NOMO-1 treated with dmso at 0.1 percent for 144 hours (cell line): ENCODE data around the gene TPM4.

Experiments used
- DNase-seq: peaks from one replicate; lab custom pipeline; 2025; ENCODE audit not compliant: unreplicated experiment; lab: John Stamatoyannopoulos, UW

Gene TPM4

GRCh38 chr19:16121967-16122366 lies 45.7 kb downstream of the TPM4 start:
- DNase-seq = no peak

GRCh38 chr19:16124953-16125352 lies 48.7 kb downstream of the TPM4 start:
- no peak for DNase-seq

GRCh38 chr19:16125737-16126495 lies 49.6 kb downstream of the TPM4 start:
- DNase-seq = no peak

GRCh38 chr19:16127080-16127479 lies 50.8 kb downstream of the TPM4 start:
- no peak for DNase-seq

GRCh38 chr19:16127776-16128371 lies 51.6 kb downstream of the TPM4 start:
- no peak for DNase-seq

- no peak for DNase-seq
Observed at GRCh38 chr19:16131648-16132047, 55.4 kb downstream of the TPM4 start.

- no peak for DNase-seq
Observed at GRCh38 chr19:16133818-16134217, 57.5 kb downstream of the TPM4 start.

- DNase-seq = no peak
Observed at GRCh38 chr19:16134510-16134909, 58.2 kb downstream of the TPM4 start.

GRCh38 chr19:16135430-16136127 lies 59.3 kb downstream of the TPM4 start:
- DNase-seq = no peak

- DNase-seq = no peak
Observed at GRCh38 chr19:16136185-16136999, 60.1 kb downstream of the TPM4 start.

- peak; percentile 49 for DNase-seq
Observed at GRCh38 chr19:16139752-16140151, 63.5 kb downstream of the TPM4 start.

- DNase-seq = peak; percentile 28
Observed at GRCh38 chr19:16141043-16141442, 64.7 kb downstream of the TPM4 start.

GRCh38 chr19:16142032-16142580 lies 65.8 kb downstream of the TPM4 start:
- DNase-seq = no peak

- DNase-seq = peak; percentile 73
Observed at GRCh38 chr19:16143399-16144215, 67.3 kb downstream of the TPM4 start, which contains the start of gene HSH2D. TSS of gene HSH2D (plus strand) at chr19:16143685. CDS start at chr19:16148751, 5,066 bp downstream.

GRCh38 chr19:16144216-16144581 lies 67.9 kb downstream of the TPM4 start:
- DNase-seq = no peak

GRCh38 chr19:16146112-16146511 lies 69.8 kb downstream of the TPM4 start:
- no peak for DNase-seq

- DNase-seq = no peak
Observed at GRCh38 chr19:16148443-16149229, 72.3 kb downstream of the TPM4 start.
